ENCODE measurements around the gene FABP3. TPM values are rescaled to one million over a fixed set of nuclear protein-coding genes. Genes with fewer than 3 reads are reported as not detected.

FABP3 gene
- total and polyA plus RNA-seq, 2 of the 13 experiments (the other 11 are each of a cell fraction or from before 2014, with no cell fraction given), result 0.21 to 0.24 TPM

GRCh38 chr1:31415658-31416057 is 42.8 kb upstream of the FABP3 start:
- H3K36me3 ChIP-seq (replicated peaks in 1 of 2; ENCODE audit: control insufficient read depth in 1 of 2, insufficient read depth in 2 of 2, low read length in 2 of 2), result no peaks in the 10 kb centered on the region; a peak in 1 of 5 replicates
- peaks cover 2 to 18% of the 10 kb centered on the region in 2 experiments; a peak in 2 of 5 replicates for H3K27me3 ChIP-seq (ENCODE audit: control insufficient read depth in 1 of 2, insufficient read depth in 2 of 2, low read length in 2 of 2)
- peak overlapping the region in 2 of 3 experiments; percentile 2 to 88; a peak in 4 of 6 replicates for H3K4me3 ChIP-seq (replicated peaks in 1 of 3; ENCODE audit: insufficient read depth in 1 of 3, low read depth in 2 of 3, low read length in 3 of 3)
- ATAC-seq, result no peak
- ChIA-PET POLR2A (interaction anchor here (0.6 kb wide), 1 partner anchor 15 kb away, joined by 3 read pairs; no protein-coding TSS in a partner anchor), CTCF (ENCODE audit: low intra/inter-chr PET ratio, low total read pairs) (no interaction called here)
- peak overlapping the region; percentile 90; the same call in 1 of the 2 replicates for H3K4me2 ChIP-seq (ENCODE audit: low read depth, low read length)
- TF ChIP-seq ZNF503 (CRISPR knock-in tag; IDR thresholded peaks at IDR 0.05) (no peak), SUZ12 (IDR thresholded peaks at IDR 0.05; ENCODE audit: low read depth, low read length) (no peak), RELA (CRISPR knock-in tag; IDR thresholded peaks at IDR 0.05) (no peak), PRDM10 (CRISPR knock-in tag; IDR thresholded peaks at IDR 0.05; ENCODE audit: low read depth) (no peak), ZNF496 (CRISPR knock-in tag; IDR thresholded peaks at IDR 0.05; ENCODE audit: insufficient replicate concordance) (no peak), ZSCAN5A (CRISPR knock-in tag; IDR thresholded peaks at IDR 0.05; ENCODE audit: borderline replicate concordance) (no peak), SAP130 (CRISPR knock-in tag; IDR thresholded peaks at IDR 0.05; ENCODE audit: low read depth) (0 out of 2 replicates have a peak, but pooled peaks have one; percentile 5), ZNF34 (CRISPR knock-in tag; IDR thresholded peaks at IDR 0.05; ENCODE audit: borderline replicate concordance) (no peak)
- no peak for DNase-seq (ENCODE audit: low spot score)
- no peak for FAIRE-seq
- H3K9ac ChIP-seq (ENCODE audit: insufficient read depth, low read depth, low read length), result peak overlapping the region; percentile 5; the same call in 1 of the 2 replicates
- in situ Hi-C loops (cut with HindIII; ENCODE audit: extremely low pct_ligation_motif_present, low pct_unique_long_range_greater_than_20kb) (no loop called here), intact Hi-C loops (cut with micrococcal nuclease; ENCODE audit: unreplicated experiment) (no loop called here)
- no peaks in the 10 kb centered on the region; the same call in 1 of the 2 replicates for H4K20me1 ChIP-seq (ENCODE audit: insufficient read depth, low read length)
- peak overlapping the region; percentile 70 for H3K27ac ChIP-seq (ENCODE audit: extremely low read length, insufficient read depth, low read length)
- no peak overlapping the region for H2AFZ ChIP-seq (ENCODE audit: low read length)
- H3K9me3 ChIP-seq (ENCODE audit: low read length), result no peaks in the 10 kb centered on the region
- WGBS (ENCODE audit: low lambda C conversion rate), result no CpG with 5 or more reads among the region's 2 CpGs
- H3K4me1 ChIP-seq (ENCODE audit: insufficient read depth, low read length), result peaks cover 80% of the 10 kb centered on the region
- BruUV-seq (replicated peaks), result no TSS peak
- peaks cover 25% of the 10 kb centered on the region for H3K79me2 ChIP-seq (ENCODE audit: insufficient read depth, low read length)
